ES-I3 (cell line): ENCODE results near the gene TNS1.

Source experiments
- H3K36me3 ChIP-seq: 2 replicates; pipeline ENCODE4 v1.6.1; 2013; ENCODE audit warnings: mild to moderate bottlenecking, low read length, control low read depth, moderate library complexity; ENCODE audit not compliant: insufficient read depth
- H3K4me1 ChIP-seq: 2 replicates; pipeline ENCODE4 v1.6.1; 2013; ENCODE audit warnings: mild to moderate bottlenecking, control low read depth, low read length; ENCODE audit not compliant: insufficient read depth
- H3K9ac ChIP-seq: 2 replicates; pipeline ENCODE4 v1.6.1; 2013; ENCODE audit warnings: low read depth, mild to moderate bottlenecking, low read length, moderate library complexity
- H3K9me3 ChIP-seq: 2 replicates; pipeline ENCODE4 v1.6.1; 2013; ENCODE audit warnings: mild to moderate bottlenecking, low read length, moderate library complexity; ENCODE audit not compliant: control insufficient read depth, insufficient read depth

Gene TNS1

GRCh38 chr2:217941339-217941738, 61.5 kb downstream of the TNS1 start:
- Histone ChIP-seq H3K9me3 (no peaks in the 10 kb centered on the region), H3K9ac (no peak overlapping the region), H3K36me3 (no peaks in the 10 kb centered on the region), H3K4me1 (peaks cover 32% of the 10 kb centered on the region)

DNA sequence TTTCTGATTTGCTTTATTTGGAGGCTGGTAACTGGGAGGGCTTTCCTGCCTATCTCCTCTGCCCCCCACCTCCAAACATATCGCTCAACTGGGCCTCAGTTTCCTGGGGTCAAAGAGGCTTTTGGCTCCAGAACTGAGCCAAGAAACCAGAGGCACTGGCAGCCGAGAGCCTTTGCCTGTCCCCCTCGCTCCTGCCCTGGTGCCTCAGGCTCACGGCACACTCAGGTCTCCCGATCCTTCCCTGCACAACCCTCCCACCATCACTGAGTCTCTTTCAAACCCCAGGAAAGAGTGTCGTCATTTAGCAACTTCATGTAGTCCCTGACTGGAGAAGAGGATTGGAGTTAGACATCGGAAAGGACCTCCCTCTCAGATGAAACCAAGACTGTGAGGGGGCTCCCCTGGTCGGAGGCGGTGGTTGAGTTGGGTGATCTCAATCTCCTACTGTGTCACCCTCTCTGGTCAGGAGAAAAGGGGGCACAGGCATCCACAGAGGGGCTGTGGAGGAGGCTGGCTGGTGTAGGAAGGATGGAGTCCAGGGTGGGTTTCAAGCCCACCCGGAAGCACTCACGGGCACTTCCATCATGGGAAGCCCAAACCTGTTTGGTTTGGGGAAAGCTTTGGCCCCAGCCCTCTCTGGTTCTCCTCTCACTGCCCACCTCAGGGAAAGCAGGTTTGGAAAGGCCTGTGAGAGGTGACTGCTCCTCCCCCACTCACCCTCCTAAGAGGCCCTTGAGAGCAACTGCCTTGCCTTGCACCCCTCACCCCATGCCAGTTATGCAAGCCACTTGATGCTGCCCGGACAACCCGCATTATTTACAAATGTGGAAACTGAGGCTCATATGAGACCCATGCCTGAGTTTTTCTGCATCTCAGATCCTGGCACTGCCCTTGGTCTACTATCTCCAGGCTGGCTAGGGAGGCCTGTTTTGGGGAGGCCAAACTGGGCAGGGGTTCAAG, 62.3 kb downstream of the TNS1 start:
- peaks cover 40% of the 10 kb centered on the region for H3K4me1 ChIP-seq

GRCh38 chr2:217939629-217940245, 63.1 kb downstream of the TNS1 start:
- peaks cover 48% of the 10 kb centered on the region for H3K4me1 ChIP-seq

More for the DNA sequence above, 62.3 kb downstream of the TNS1 start:
- H3K36me3 ChIP-seq = no peaks in the 10 kb centered on the region
- no peaks in the 10 kb centered on the region for H3K9me3 ChIP-seq
- H3K9ac ChIP-seq = no peak overlapping the region

GRCh38 chr2:217939220-217939619, 63.6 kb downstream of the TNS1 start:
- Histone ChIP-seq H3K9ac (no peak overlapping the region), H3K4me1 (peaks cover 50% of the 10 kb centered on the region), H3K9me3 (no peaks in the 10 kb centered on the region), H3K36me3 (no peaks in the 10 kb centered on the region)

More at GRCh38 chr2:217939629-217940245, 63.1 kb downstream of the TNS1 start:
- Histone ChIP-seq H3K36me3 (no peaks in the 10 kb centered on the region), H3K9ac (no peak overlapping the region), H3K9me3 (no peaks in the 10 kb centered on the region)

GRCh38 chr2:217938036-217938435, 64.8 kb downstream of the TNS1 start:
- H3K36me3 ChIP-seq = no peaks in the 10 kb centered on the region
- no peak overlapping the region for H3K9ac ChIP-seq
- H3K9me3 ChIP-seq = no peaks in the 10 kb centered on the region
- H3K4me1 ChIP-seq = peaks cover 44% of the 10 kb centered on the region

DNA sequence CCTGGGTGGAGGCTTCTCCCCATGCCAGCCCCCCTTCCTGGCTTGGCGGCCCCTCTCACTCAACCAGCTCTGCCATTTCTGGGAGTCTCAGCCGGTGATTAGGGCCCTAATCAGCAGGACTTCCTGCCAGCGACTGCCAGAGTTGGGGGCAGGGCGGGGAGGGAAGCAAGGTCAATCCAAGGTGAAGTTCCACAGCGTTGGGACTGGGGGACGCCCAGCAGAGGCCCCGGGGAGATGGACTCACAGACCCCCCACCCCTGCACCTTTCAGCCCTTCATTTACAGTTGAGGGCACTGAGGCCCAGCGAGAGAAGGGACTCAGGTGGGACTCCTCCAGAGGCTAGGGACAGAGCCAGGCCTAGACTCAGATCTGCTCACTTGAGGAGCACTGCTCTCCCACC, 65.3 kb downstream of the TNS1 start:
- no peaks in the 10 kb centered on the region for H3K9me3 ChIP-seq
- no peak overlapping the region for H3K9ac ChIP-seq
- H3K4me1 ChIP-seq = peaks cover 42% of the 10 kb centered on the region
- H3K36me3 ChIP-seq = no peaks in the 10 kb centered on the region

DNA sequence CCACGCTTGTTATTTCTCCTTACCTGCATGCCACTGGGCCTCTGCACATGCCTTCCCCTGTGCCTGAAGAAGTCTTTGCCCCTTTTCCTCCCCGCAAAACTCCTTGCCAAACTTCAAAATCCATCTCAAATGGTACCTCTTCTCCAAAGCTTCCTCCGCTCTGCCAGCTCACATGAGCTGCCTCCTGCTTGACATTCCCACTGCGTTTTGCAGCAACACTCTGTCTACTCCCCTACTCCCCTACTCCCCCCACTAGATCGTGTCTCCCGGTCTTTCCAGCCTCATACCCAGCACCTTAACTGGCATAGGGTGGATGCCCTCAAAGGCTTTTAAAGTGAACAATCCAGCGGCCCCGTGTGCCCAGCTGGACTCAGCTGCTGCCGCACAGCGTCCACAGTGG, 65.8 kb downstream of the TNS1 start:
- Histone ChIP-seq H3K4me1 (peaks cover 42% of the 10 kb centered on the region), H3K9ac (no peak overlapping the region), H3K36me3 (no peaks in the 10 kb centered on the region), H3K9me3 (no peaks in the 10 kb centered on the region)

- Histone ChIP-seq H3K36me3 (no peaks in the 10 kb centered on the region), H3K4me1 (peaks cover 42% of the 10 kb centered on the region), H3K9me3 (no peaks in the 10 kb centered on the region), H3K9ac (no peak overlapping the region)
Measured at GRCh38 chr2:217935901-217936684, 66.7 kb downstream of the TNS1 start.

GRCh38 chr2:217935235-217935879, 67.4 kb downstream of the TNS1 start:
- Histone ChIP-seq H3K4me1 (peaks cover 42% of the 10 kb centered on the region), H3K36me3 (no peaks in the 10 kb centered on the region), H3K9me3 (no peaks in the 10 kb centered on the region), H3K9ac (no peak overlapping the region)

- Histone ChIP-seq H3K9ac (no peak overlapping the region), H3K9me3 (no peaks in the 10 kb centered on the region), H3K36me3 (no peaks in the 10 kb centered on the region), H3K4me1 (peaks cover 42% of the 10 kb centered on the region)
Measured at GRCh38 chr2:217934321-217935131, 68.3 kb downstream of the TNS1 start.

DNA sequence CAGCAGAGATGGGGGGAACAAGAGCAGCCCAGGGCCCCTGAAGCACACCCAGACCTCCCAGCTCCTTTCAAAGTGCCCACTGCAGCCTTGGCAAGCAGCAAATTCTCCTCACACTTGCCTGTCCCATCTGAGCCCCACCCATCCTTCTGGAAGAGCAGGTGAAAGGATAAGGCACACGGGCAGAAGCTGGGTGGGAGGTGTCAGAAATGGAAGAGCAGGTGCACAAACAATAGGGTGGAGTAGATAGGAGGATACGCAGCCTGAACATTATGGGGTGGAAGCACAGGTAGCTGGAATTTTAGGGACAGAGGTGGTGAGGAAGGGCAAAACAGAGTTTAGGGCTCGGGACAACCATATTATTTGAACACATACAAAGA, 69.2 kb downstream of the TNS1 start:
- Histone ChIP-seq H3K4me1 (peaks cover 46% of the 10 kb centered on the region), H3K9me3 (no peaks in the 10 kb centered on the region), H3K36me3 (no peaks in the 10 kb centered on the region; the same call in 1 of the 2 replicates), H3K9ac (no peak overlapping the region)

- Histone ChIP-seq H3K9ac (no peak overlapping the region), H3K36me3 (no peaks in the 10 kb centered on the region; the same call in 1 of the 2 replicates), H3K4me1 (peaks cover 50% of the 10 kb centered on the region), H3K9me3 (no peaks in the 10 kb centered on the region)
Measured at GRCh38 chr2:217932803-217933616, 69.8 kb downstream of the TNS1 start.
